Nephron progenitor cell (in vitro differentiated cells): ENCODE results near the gene SATB2.

Experiments
- DNase-seq: peaks from one replicate; pipeline ENCODE4 v3.0.0; 2021
- H3K27ac Mint-ChIP-seq: 2 replicates; pipeline ENCODE4 v1.8.0; 2021; ENCODE audit warnings: mild to moderate bottlenecking, moderate library complexity, mixed read lengths
- H3K27me3 Mint-ChIP-seq: 2 replicates; pipeline ENCODE4 v1.8.0; 2021; ENCODE audit warnings: mild to moderate bottlenecking, low read depth, mixed read lengths; ENCODE audit not compliant: poor library complexity
- H3K36me3 Mint-ChIP-seq: 2 replicates; pipeline ENCODE4 v1.8.0; 2021; ENCODE audit warnings: low read depth, mixed read lengths
- H3K4me1 Mint-ChIP-seq: 2 replicates; pipeline ENCODE4 v1.8.0; 2021; ENCODE audit warnings: mixed read lengths
- H3K4me3 Mint-ChIP-seq: 2 replicates; pipeline ENCODE4 v1.8.0; 2021; ENCODE audit warnings: mild to moderate bottlenecking, moderate library complexity, mixed read lengths
- H3K9me3 Mint-ChIP-seq: 2 replicates; pipeline ENCODE4 v1.8.0; 2021; ENCODE audit warnings: mild to moderate bottlenecking, moderate library complexity, mixed read lengths
- CTCF ChIP-seq: fragments of 200-600 bp; sonication (generic); IDR thresholded peaks from 2 replicates; pipeline ENCODE4 v1.5.0; 2021; ENCODE audit warnings: antibody characterized with exemption

SATB2 gene

DNA sequence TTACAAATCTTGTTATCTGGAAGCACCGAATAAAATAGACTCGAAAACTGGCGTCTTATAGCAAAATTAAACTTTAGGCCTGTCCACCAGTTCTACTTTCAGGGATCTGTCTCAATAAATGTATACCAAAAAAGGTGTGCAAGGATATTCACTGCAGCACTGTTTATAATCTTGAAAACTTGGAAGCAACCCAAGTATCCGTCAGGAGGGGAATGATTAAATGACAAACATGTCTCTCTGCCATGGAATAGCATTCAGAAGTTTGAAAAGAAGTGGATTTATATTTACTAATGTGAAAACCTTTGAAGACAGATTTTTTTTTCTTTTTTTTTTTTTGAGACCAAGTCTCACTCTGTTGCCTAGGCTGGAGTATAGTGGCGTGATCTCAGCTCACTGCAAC, 32.3 kb upstream of the SATB2 start:
- Mint-ChIP-seq H3K36me3 (no peaks in the 10 kb centered on the region), H3K27ac (no peak overlapping the region), H3K4me1 (peaks cover 4% of the 10 kb centered on the region), H3K4me3 (no peak overlapping the region), H3K9me3 (no peaks in the 10 kb centered on the region), H3K27me3 (no peaks in the 10 kb centered on the region)
- no peak for TF ChIP-seq CTCF
- no peak for DNase-seq

- no peak overlapping the region for H3K27ac Mint-ChIP-seq
- H3K9me3 Mint-ChIP-seq = no peaks in the 10 kb centered on the region
- peaks cover 4% of the 10 kb centered on the region for H3K27me3 Mint-ChIP-seq
- peaks cover 4% of the 10 kb centered on the region for H3K4me1 Mint-ChIP-seq
- no peak overlapping the region for H3K4me3 Mint-ChIP-seq
- H3K36me3 Mint-ChIP-seq = no peaks in the 10 kb centered on the region
- TF ChIP-seq CTCF = peak; percentile 70
- peak; percentile 64 for DNase-seq
Observed at GRCh38 chr2:199488772-199489400, 31.1 kb upstream of the SATB2 start.

GRCh38 chr2:199485732-199486335, 28.1 kb upstream of the SATB2 start:
- no peaks in the 10 kb centered on the region for H3K9me3 Mint-ChIP-seq
- H3K27ac Mint-ChIP-seq = no peak overlapping the region
- H3K4me3 Mint-ChIP-seq = no peak overlapping the region
- no peaks in the 10 kb centered on the region for H3K4me1 Mint-ChIP-seq
- DNase-seq = peak; percentile 75
- H3K27me3 Mint-ChIP-seq = peaks cover 4% of the 10 kb centered on the region
- peak; percentile 64 for TF ChIP-seq CTCF
- H3K36me3 Mint-ChIP-seq = no peaks in the 10 kb centered on the region

DNA sequence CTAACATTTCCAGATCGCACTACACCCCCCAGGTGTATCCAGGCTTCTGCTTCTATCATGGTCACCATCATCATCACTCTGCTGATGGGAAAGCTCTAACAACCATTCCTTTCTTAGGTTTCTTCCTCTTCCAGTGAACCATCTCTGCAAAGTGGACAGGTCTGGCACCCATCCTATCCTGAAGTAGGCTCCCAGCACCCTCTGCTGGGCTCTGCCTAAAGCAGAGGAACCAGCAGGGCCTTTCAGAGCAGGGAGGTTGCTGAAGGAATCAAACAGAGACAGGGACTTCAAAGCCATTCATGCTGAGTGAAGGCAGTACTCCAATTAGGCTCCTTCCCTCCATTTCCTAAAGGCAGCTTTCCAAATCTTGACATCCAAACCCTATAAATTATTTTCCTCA, 27.2 kb upstream of the SATB2 start:
- H3K4me1 Mint-ChIP-seq = no peaks in the 10 kb centered on the region
- no peak for DNase-seq

GRCh38 chr2:199480966-199481365, 23.2 kb upstream of the SATB2 start:
- Mint-ChIP-seq H3K27me3 (peaks cover 7% of the 10 kb centered on the region), H3K36me3 (no peaks in the 10 kb centered on the region), H3K4me3 (no peak overlapping the region), H3K9me3 (no peaks in the 10 kb centered on the region), H3K27ac (no peak overlapping the region), H3K4me1 (peaks cover 12% of the 10 kb centered on the region)
- no peak for TF ChIP-seq CTCF
- DNase-seq = no peak

More for the DNA sequence above, 27.2 kb upstream of the SATB2 start:
- TF ChIP-seq CTCF = no peak
- Mint-ChIP-seq H3K4me3 (no peak overlapping the region), H3K27me3 (peaks cover 4% of the 10 kb centered on the region), H3K27ac (no peak overlapping the region), H3K9me3 (no peaks in the 10 kb centered on the region), H3K36me3 (no peaks in the 10 kb centered on the region)

- no peaks in the 10 kb centered on the region for H3K9me3 Mint-ChIP-seq
- no peaks in the 10 kb centered on the region for H3K36me3 Mint-ChIP-seq
- no peak overlapping the region for H3K27ac Mint-ChIP-seq
- H3K4me3 Mint-ChIP-seq = no peak overlapping the region
- DNase-seq = no peak
- H3K27me3 Mint-ChIP-seq = peaks cover 29% of the 10 kb centered on the region
- TF ChIP-seq CTCF = no peak
- peaks cover 26% of the 10 kb centered on the region for H3K4me1 Mint-ChIP-seq
Observed at GRCh38 chr2:199477277-199477834, 19.6 kb upstream of the SATB2 start.
